ENCODE data around the gene BBS7.

BBS7 gene

DNA sequence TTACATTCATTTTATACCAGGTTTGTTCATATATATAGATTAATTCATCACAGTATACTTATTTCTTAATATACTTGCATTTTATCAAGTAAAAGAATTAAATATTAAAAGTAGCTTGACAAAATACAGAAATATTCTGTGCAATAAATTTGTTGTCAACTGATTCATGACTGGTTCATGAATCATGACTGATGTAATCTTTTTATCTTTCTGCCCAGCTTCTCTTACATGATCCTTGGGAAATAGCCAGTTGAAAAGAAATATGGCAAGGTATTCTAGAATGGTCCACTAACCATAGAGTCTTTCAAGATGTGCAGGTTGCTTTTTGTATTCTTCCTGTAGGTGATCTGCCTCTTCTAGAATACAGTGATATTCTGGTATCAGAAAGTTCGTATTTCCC lies 42.4 kb downstream of the BBS7 start:
- DNase-seq = peak in 1 of 4 experiments; percentile 1

DNA sequence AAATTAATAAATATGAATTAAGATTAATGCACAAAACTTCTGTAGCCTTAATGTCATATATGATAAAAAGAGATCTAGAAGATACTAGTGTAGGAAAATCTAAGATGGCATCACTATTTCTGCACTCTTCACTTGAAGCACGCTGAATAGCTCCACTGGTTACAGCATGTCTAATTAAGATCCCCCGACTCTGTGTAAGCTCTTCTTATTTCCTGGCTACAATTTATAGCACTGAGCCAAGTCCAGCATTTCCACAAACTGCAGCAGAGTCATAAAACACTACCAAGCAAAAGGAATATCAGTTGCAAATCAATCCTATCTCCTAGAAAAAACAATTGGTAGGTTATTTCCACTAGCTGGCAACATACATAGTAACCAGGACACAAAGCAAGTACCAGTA lies 45.3 kb downstream of the BBS7 start:
- no peak for DNase-seq

- no peak for DNase-seq
These were observed 46.1 kb downstream of the BBS7 start for GRCh38 chr4:121824171-121824527.

GRCh38 chr4:121823505-121824170 lies 46.6 kb downstream of the BBS7 start, which contains the start of gene CCNA2:
TSS of gene CCNA2 (minus strand) at chr4:121823883. CDS start at chr4:121823628, 255 bp downstream.
- peak; percentile 97 to 98 (median 98) for DNase-seq

DNA sequence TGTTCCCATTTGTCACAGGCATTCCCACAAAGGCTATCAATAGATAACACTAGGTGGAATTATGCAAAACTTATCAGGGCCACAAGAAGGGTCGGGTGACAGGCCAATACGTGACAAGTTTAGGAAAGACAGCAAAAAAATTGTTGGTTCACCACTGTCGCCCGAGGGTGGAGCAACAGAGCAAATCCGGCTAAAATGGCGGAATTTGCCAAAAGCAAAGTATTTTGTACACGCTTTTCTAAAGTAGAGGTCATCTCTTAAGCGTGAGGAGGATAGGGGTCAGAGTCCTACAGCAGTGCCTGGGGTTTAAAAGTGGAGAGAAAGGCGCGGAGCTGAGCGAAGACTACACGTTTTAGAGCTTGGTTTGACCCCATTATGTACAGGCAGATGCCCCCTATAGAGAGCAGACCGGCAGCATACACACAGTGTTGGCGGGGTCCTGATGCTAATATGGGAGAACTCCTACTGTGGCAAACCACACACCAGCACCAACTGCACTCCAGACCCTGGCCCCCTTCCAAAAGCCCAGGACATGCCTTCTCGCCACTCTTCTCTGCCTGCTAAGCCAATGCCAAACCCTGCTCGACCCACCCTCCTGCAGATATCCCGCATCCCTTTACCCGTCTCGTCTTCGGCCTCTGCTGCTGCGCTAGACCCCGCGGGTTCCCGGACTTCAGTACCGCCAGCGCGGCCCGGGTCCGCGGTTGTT lies 47.3 kb downstream of the BBS7 start:
- peak; percentile 43 to 60 (median 52) for DNase-seq

GRCh38 chr4:121822047-121822446 lies 48.2 kb downstream of the BBS7 start:
- DNase-seq = no peak

DNA sequence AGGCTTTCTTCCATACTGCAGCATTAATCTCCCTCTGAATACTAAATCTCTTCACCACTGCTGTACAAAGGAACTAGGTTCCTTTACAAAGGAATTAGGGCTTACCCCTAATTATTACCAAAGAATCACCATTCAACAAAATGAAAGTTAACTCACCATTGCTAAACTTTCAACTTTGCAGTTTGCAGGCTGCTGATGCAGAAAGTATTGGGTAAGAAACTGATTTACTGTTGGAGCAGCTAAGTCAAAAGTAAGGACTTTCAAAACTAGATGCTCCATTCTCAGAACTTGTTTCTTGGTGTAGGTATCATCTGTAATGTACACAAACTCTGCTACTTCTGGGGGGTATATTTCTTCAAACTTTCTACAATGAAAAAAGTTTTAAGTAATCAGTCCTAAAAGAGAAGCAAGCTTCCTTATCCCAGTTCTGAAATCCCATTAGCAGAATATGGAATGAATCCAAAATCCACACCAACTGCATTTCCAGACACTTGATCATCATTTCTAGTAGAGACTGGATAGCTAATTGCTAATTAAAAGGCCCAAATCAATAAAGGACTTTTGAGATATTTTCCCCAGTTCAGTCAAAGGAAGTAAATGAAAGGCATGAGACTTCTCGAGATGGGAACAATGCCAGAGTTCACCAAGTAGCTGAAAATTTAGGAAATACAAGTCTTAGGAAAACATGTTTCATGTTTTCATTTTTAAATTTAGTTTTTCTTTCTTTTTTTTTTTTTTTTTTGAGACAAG lies 50.9 kb downstream of the BBS7 start:
- DNase-seq = no peak

- no peak for DNase-seq
These were observed 52.1 kb downstream of the BBS7 start for GRCh38 chr4:121818215-121818614.

DNA sequence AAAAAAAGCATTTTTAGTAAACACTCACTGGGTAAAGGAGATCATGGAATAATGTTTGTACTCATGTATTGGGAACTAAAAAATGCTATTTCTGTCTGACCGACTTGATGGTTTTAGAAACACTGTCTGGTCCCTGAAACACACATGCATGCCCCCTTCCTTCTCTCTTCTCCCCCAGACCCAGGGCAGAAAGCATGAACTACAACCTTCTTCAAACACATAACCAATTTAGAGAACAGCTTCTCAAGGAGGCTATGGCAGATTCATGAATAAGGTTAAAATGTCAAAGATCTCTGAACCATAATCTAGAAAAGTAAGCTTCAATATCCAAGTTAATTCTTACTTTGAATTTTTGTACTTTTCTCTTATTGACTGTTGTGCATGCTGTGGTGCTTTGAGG lies 52.6 kb downstream of the BBS7 start:
- no peak for DNase-seq

DNA sequence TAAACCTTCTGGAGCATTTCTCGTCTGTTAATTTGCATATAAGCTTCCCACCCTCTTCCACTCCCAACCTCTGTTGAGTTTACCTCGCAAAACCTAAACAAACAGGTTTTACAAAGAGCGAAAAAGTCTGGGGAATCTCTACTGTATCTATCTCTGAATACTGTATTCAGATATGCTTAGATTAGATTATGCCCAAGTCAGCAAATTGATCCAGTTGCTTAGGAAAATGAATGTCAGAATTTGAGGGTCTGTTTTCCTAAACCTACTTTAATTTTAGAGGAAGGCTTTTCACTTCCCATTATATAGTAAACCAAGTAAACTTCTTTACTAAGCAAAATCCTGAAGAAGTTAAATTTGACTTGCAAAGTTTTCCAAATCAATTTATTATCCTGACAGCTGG lies 53.3 kb downstream of the BBS7 start:
- DNase-seq = no peak

- DNase-seq = no peak
These were observed 55.5 kb downstream of the BBS7 start for GRCh38 chr4:121814756-121815155.

GRCh38 chr4:121811122-121811521 lies 59.2 kb downstream of the BBS7 start:
- DNase-seq = no peak

DNA sequence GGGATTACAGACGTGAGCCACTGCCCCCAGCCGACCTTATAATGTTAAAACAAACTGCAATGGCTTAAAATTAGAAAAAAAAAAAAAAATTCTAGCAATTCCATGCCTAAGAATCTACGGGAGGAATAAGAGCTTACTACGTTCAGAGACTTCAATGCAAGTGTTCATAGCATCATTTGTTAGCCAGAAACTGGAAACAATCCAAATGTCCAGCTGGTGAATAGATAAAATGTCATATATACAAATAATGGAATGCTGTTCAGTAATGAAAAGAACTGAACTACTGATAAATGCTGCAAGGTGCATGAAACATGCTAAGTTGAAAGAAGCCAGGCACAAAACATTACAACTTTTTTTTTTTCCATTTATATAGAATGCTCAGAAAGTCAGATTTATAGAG lies 63.9 kb downstream of the BBS7 start:
- DNase-seq = no peak

- DNase-seq = no peak
These were observed 68.6 kb downstream of the BBS7 start for GRCh38 chr4:121801715-121802075.

GRCh38 chr4:121800961-121801714 lies 69.1 kb downstream of the BBS7 start, which contains the start of gene EXOSC9:
TSS of gene EXOSC9 (plus strand) at chr4:121801323. CDS start at chr4:121801425, 102 bp downstream.
- peak; percentile 97 to 98 (median 98) for DNase-seq

DNA sequence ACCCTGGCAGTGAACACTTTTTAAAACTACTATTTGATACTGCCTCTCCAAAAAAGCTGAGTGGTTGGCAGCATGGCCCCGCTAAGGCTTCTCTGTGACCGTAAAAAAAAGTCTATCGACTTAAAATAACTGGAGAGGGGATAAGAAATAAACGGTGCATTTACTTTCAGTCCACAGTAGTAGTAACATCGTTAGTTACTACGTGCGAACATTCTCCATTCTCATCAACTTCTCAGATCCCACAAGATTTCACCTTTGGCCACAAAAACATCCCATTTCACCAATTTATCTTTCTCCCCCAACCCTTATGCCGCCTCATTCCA lies 69.7 kb downstream of the BBS7 start:
- DNase-seq = peak in 1 of 4 experiments; percentile 3

DNA sequence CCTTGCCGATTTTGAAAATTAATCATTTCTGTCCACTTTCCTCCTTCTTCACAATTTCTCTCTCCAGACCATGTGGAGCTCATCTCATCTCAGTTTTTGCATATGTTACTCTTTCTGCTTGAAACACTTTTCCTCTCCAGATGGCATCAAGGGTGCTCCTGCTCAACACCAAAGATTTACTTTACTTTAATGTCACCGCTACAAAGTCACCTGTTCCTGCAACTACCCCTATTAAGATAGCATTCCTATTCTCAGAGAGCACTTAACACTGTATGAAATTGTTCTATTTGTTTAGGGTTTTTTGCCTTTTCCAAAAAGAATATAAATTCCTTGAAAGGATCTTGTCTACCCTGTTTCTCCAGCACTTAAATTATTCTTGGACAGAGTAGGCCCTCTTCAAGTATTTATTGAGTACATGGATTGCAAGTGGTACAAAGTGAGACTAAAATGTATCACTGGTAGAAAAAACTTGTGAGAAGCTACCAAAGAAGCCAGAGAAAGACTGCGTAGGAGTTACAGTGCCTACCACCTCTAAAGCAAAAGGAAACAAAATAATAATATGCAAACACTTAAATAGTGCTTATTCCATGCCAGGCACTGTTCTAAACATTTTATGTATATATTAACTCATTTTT lies 70.3 kb downstream of the BBS7 start:
- no peak for DNase-seq

DNA sequence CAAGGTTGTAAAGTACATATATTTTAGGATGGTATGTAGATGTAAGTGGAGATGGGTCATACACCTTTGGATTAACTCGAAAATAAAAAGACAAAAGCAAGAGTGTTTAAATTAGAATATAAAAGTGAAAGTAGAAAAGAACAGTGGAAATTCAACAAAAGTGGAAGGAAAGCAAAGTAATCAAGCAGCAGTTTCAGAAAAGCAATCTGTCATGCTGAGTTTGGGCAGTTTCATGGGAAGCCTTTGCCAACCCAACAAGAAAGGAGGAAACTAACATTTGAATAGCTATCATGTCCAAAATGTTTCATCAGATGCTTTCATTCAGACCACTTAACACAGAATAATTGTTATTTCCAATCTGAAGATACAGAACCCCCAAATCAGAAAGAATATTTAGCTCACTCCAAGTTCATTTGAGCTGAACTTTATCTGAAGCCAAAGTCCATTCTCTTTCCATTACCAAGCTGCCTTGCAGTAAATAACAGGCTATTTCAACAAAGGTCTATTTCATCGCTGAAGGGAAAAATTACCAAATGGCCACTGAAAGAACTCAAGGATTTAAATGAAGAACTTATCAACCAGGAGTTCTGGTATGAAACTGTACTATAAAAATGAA lies 71.0 kb downstream of the BBS7 start:
- DNase-seq = peak; percentile 2 to 17 (median 15)

DNA sequence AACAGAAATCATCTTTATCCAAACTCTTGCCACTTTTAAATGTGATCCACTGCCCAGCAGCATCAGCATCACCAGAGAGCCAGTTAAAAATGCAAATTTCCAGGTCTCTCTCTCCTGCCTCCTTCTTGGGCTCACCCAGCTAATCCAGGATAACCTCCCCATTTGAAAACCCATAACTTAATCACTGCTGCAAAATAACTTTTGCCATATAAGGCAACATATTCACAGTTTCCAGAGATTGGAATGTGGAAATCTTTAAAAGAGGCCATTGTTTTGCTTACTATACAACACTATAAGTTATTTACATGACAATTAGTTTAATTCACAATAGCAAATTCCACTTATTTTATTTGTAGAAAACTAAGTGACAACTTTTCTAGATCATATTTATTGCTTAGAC lies 74.0 kb downstream of the BBS7 start:
- DNase-seq = no peak

DNA sequence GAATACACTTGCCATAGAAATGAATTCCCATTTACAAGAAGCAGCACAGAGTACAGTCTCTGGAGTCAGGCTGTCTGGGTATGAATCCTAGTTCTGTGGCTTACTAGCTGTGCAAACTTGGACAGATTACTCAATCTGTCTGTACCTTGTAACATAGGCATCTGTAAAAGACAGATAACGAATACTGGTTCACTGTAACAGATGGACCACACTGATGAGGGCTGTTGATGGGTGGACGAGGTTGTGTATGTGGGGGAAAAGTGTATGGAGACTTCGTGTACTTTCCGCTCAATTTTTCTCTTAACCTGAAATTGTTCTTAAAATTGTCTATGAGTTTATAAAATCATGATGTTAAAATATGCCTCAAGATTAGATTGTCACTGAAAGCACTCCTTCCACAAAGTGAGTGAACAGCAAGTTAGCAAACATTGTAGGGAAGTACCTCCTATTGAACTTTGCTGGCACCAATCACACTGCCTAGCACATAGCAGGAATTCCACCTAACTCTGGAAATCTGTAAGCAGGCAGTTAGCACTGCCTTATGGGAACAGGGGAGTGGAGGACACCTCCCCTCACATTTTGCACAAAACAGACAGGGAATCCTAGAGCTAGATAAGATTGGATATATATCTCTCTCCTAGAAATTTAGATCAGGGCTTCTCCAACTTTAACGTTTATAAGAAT lies 75.6 kb downstream of the BBS7 start:
- DNase-seq = no peak

DNA sequence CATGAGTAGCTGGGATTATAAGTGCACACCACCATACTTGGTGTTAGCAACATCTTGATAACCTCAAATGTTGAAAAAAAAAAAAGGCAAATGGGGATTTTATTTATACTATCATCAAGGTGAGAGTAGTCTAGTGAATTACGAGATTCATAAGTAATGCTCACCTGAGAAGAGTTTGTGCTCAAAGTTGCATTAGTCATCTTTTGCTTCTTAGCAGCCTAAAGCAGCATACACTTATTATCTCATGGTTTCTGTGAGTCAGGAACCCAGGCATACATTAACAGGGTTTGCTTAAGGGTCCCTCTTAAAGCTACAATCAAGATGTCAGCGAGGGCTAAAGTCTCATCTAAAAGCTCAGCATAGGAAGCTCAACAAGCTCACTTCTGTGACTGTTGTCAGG lies 77.3 kb downstream of the BBS7 start:
- no peak for DNase-seq

Measured in suppressor macrophage (primary cell).